Fibroblast of lung (primary cell): ENCODE results near the gene RNF34. TPM values are rescaled to one million over a fixed set of nuclear protein-coding genes. Genes with fewer than 3 reads are reported as not detected.

Experiments
- DNase-seq, 2 donors: peaks; one replicate each; pipeline versions ENCODE4 v3.0.0 to v3.0.0-alpha.2; 2010; ENCODE audit warnings: low read depth in 2 of 2
- H2AFZ ChIP-seq: 2 replicates; pipeline ENCODE4 v1.5.1; 2012; ENCODE audit warnings: low read length, control low read depth, inconsistent platforms
- H3K27ac ChIP-seq: 2 replicates; pipeline ENCODE4 v1.5.1; 2011; ENCODE audit warnings: low read length, control low read depth; ENCODE audit not compliant: insufficient read depth
- H3K27me3 ChIP-seq: 2 replicates; pipeline ENCODE4 v1.5.1; 2011; ENCODE audit warnings: mild to moderate bottlenecking, low read length; ENCODE audit not compliant: control insufficient read depth, insufficient read depth
- H3K36me3 ChIP-seq: 2 replicates; pipeline ENCODE4 v1.5.1; 2011; ENCODE audit warnings: low read length; ENCODE audit not compliant: control insufficient read depth, insufficient read depth
- H3K4me1 ChIP-seq: 2 replicates; pipeline ENCODE4 v1.5.1; 2011; ENCODE audit warnings: low read length; ENCODE audit not compliant: control insufficient read depth, insufficient read depth; ENCODE audit errors: extremely low read depth
- H3K4me2 ChIP-seq: 2 replicates; pipeline ENCODE4 v1.5.1; 2011; ENCODE audit warnings: low read length, control low read depth; ENCODE audit not compliant: insufficient read depth; ENCODE audit errors: extremely low read depth
- H3K4me3 ChIP-seq, 4 experiments: fragments of 200-600 bp in 1 of 4; sonication (generic) in 1 of 4; replicated peaks in 1 of 4; 2 replicates each; pipeline ENCODE4 v1.5.1; 2011 to 2016; ENCODE audit warnings: low read length in 4 of 4, low read depth in 3 of 4, mild to moderate bottlenecking in 3 of 4, control low read depth in 2 of 4, inconsistent platforms in 1 of 4, mixed read lengths in 1 of 4; ENCODE audit not compliant: insufficient read depth in 1 of 4; ENCODE audit errors: control extremely low read depth in 1 of 4
- H3K79me2 ChIP-seq: 2 replicates; pipeline ENCODE4 v1.5.1; 2012; ENCODE audit warnings: mild to moderate bottlenecking, low read length, inconsistent platforms; ENCODE audit not compliant: control insufficient read depth, insufficient read depth
- H3K9ac ChIP-seq: 2 replicates; pipeline ENCODE4 v1.5.1; 2011; ENCODE audit warnings: mild to moderate bottlenecking, low read length, control low read depth; ENCODE audit not compliant: insufficient read depth
- H3K9me3 ChIP-seq: 2 replicates; pipeline ENCODE4 v1.5.1; 2012; ENCODE audit warnings: low read depth, low read length; ENCODE audit not compliant: control insufficient read depth, insufficient read depth
- H4K20me1 ChIP-seq: 2 replicates; pipeline ENCODE4 v1.5.1; 2011; ENCODE audit warnings: low read length; ENCODE audit not compliant: control insufficient read depth, insufficient read depth; ENCODE audit errors: extremely low read depth
- CTCF ChIP-seq, 2 donors: IDR thresholded peaks in 1 of 2; conservative IDR thresholded peaks in 1 of 2; 1 replicate in 1 of 2; 2 replicates in 1 of 2; pipeline ENCODE4 v1.5.1; 2011 to 2012; ENCODE audit warnings: low read length in 2 of 2, control low read depth in 1 of 2, inconsistent platforms in 1 of 2, low read depth in 1 of 2, mild to moderate bottlenecking in 1 of 2
- EZH2 ChIP-seq: IDR thresholded peaks from 2 replicates; pipeline ENCODE4 v1.5.1; 2012; ENCODE audit warnings: low read length, control low read depth, mild to moderate bottlenecking; ENCODE audit errors: missing control alignments
- polyA plus RNA-seq, 2 donors: library from polyadenylated mRNA; depleted of rRNA in 1 of 2; stranded (reverse) in 1 of 2; unstranded in 1 of 2; fragments of >200 nt; gene quantifications; 2 replicates each; pipeline ENCODE4 v1.2.1, GENCODE V29; 2011 to 2012; ENCODE audit warnings: missing spikeins in 1 of 2
- total RNA-seq: library from RNA; depleted of rRNA; stranded (reverse); fragments of >200 nt; gene quantifications from 2 replicates; pipeline ENCODE4 v1.2.1, GENCODE V29; 2014

The RNF34 gene
- total and polyA plus RNA-seq, 2 donors (not counting 1 experiment from before 2014, with no cell fraction given) = 33.9 to 79.4 TPM

- Histone ChIP-seq H3K79me2 (peaks cover 49% of the 10 kb centered on the region), H3K9me3 (no peaks in the 10 kb centered on the region), H3K9ac (no peak overlapping the region), H3K4me3 (no peak overlapping the region), H3K27me3 (no peaks in the 10 kb centered on the region), H2AFZ (no peak overlapping the region), H3K36me3 (peaks cover 3% of the 10 kb centered on the region), H4K20me1 (no peaks in the 10 kb centered on the region), H3K4me2 (no peak overlapping the region), H3K27ac (no peak overlapping the region), H3K4me1 (no peaks in the 10 kb centered on the region)
- TF ChIP-seq EZH2 = no peak
- TF ChIP-seq CTCF (conservative IDR thresholded peaks at IDR 0.05 in 1 of 2, IDR thresholded peaks at IDR 0.05 in 1 of 2; ENCODE audit: low read depth in 1 of 2, low read length in 2 of 2) = no peak
- no peak for DNase-seq
Observed at GRCh38 chr12:121405211-121405610, 5.3 kb downstream of the RNF34 start.

DNA sequence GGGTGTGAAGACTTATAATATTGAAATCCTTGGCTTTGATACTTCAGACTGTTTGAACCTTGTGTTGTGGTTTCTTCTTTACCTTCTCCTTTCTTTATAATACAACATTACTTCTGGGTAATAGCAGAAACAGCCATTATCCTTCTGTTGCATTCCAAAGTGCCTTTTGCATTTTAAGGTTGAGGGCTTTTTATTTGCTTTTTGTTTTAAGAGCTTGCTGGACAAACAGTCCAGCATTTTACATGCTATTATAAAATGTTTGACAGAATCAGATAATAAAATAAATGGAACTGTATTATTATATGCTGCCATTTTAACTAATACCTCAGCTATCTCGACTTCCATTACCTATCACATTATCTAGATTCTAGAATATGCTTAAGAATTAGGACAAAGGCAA lies 14.0 kb downstream of the RNF34 start:
- no peaks in the 10 kb centered on the region for H3K9me3 ChIP-seq
- no peak overlapping the region for H3K4me2 ChIP-seq
- H3K4me3 ChIP-seq = no peak overlapping the region
- H2AFZ ChIP-seq = no peak overlapping the region
- TF ChIP-seq EZH2 (no peak), CTCF (conservative IDR thresholded peaks at IDR 0.05 in 1 of 2, IDR thresholded peaks at IDR 0.05 in 1 of 2; ENCODE audit: low read depth in 1 of 2, low read length in 2 of 2) (no peak)
- no peaks in the 10 kb centered on the region for H3K27me3 ChIP-seq
- DNase-seq = no peak
- peaks cover 5% of the 10 kb centered on the region for H3K36me3 ChIP-seq
- no peaks in the 10 kb centered on the region for H3K4me1 ChIP-seq
- H3K79me2 ChIP-seq = peaks cover 6% of the 10 kb centered on the region
- no peak overlapping the region for H3K9ac ChIP-seq
- H4K20me1 ChIP-seq = no peaks in the 10 kb centered on the region
- no peak overlapping the region for H3K27ac ChIP-seq

- TF ChIP-seq EZH2 = no peak
- no peak for TF ChIP-seq CTCF (conservative IDR thresholded peaks at IDR 0.05 in 1 of 2, IDR thresholded peaks at IDR 0.05 in 1 of 2; ENCODE audit: low read depth in 1 of 2, low read length in 2 of 2)
- Histone ChIP-seq H3K4me2 (no peak overlapping the region), H3K4me1 (no peaks in the 10 kb centered on the region), H4K20me1 (no peaks in the 10 kb centered on the region), H3K27ac (no peak overlapping the region), H3K9ac (no peak overlapping the region), H3K9me3 (no peaks in the 10 kb centered on the region), H3K36me3 (peaks cover 9% of the 10 kb centered on the region), H3K4me3 (no peak overlapping the region), H3K79me2 (peaks cover 2% of the 10 kb centered on the region), H3K27me3 (no peaks in the 10 kb centered on the region), H2AFZ (no peak overlapping the region)
- DNase-seq = no peak
Observed at GRCh38 chr12:121417847-121418246, 17.9 kb downstream of the RNF34 start.
